GM12878 (cell line): ENCODE data around the gene TREML1. TPM values are rescaled to one million over a fixed set of nuclear protein-coding genes. Genes with fewer than 3 reads are reported as not detected.

Experiments used
- ATAC-seq: fragments of 200-7000 bp; cut with Tn5 transposase; 3 replicates; pipeline ENCODE4 v1.9.1; 2020; ENCODE audit warnings: mild to moderate bottlenecking, moderate library complexity
- BruUV-seq: library from RNA; stranded (reverse); fragments of 400-500 nt; replicated peaks from 2 replicates; lab custom pipeline; 2021; lab: Mats Ljungman, UMichigan
- CTCF ChIA-PET: fragments of 300-600 bp; sonication (Branson Sonifier 250); formaldehyde crosslinking; extraction: SDS; loops from one replicate; lab custom pipeline; 2021; ENCODE audit warnings: inconsistent platforms; lab: Yijun Ruan, JAX
- POLR2A ChIA-PET: fragments of 350-600 bp; formaldehyde crosslinking; extraction: SDS; loops from one replicate; lab custom pipeline; 2021; ENCODE audit warnings: inconsistent platforms; lab: Charles Lee
- RAD21 ChIA-PET: fragments of 300-600 bp; sonication (Branson Sonifier 250); formaldehyde crosslinking; loops from one replicate; lab custom pipeline; 2023; ENCODE audit warnings: antibody characterized with exemption; ENCODE audit not compliant: unreplicated experiment; lab: Charles Lee
- SMC1A ChIA-PET: fragments of 300-600 bp; sonication (Branson Sonifier 250); formaldehyde crosslinking; loops from one replicate; lab custom pipeline; 2023; ENCODE audit not compliant: unreplicated experiment, uncharacterized antibody; lab: Charles Lee
- DNase-seq: peaks from one replicate; pipeline ENCODE4 v3.0.0-alpha.2; 2011; ENCODE audit warnings: low read depth, low spot score
- FAIRE-seq: peaks from 3 replicates; lab custom pipeline; 2011; peaks lifted over from hg19 to GRCh38; lab: Jason Lieb, UNC
- H2AFZ ChIP-seq: 2 replicates; pipeline ENCODE4 v1.6.0; 2011; ENCODE audit warnings: low read depth, low read length, control low read depth; ENCODE audit not compliant: control insufficient read depth
- H3K27ac ChIP-seq: 2 replicates; pipeline ENCODE4 v1.5.1; 2011; ENCODE audit warnings: control low read depth; ENCODE audit not compliant: control insufficient read depth, insufficient read depth
- H3K27me3 ChIP-seq, 2 experiments: replicated peaks in 1 of 2; 2 replicates each; pipeline versions ENCODE4 v1.6.0 to v1.6.1; 2011; ENCODE audit warnings: low read length in 1 of 2; ENCODE audit not compliant: control insufficient read depth in 2 of 2, insufficient read depth in 2 of 2
- H3K36me3 ChIP-seq, 2 experiments: 2 replicates each; pipeline ENCODE4 v1.5.1; 2011; ENCODE audit warnings: low read length in 1 of 2; ENCODE audit not compliant: control insufficient read depth in 2 of 2, insufficient read depth in 2 of 2
- H3K4me1 ChIP-seq: 2 replicates; pipeline ENCODE4 v1.6.1; 2011; ENCODE audit warnings: mild to moderate bottlenecking, low read length, moderate library complexity, mixed read lengths; ENCODE audit not compliant: control insufficient read depth, insufficient read depth
- H3K4me2 ChIP-seq: 2 replicates; pipeline ENCODE4 v1.6.0; 2011; ENCODE audit warnings: control low read depth; ENCODE audit not compliant: control insufficient read depth, insufficient read depth
- H3K4me3 ChIP-seq: fragments of 200-600 bp; sonication (generic); 2 replicates; pipeline ENCODE4 v1.5.1; 2016
- H3K79me2 ChIP-seq: 2 replicates; pipeline ENCODE4 v1.6.0; 2011; ENCODE audit warnings: low read length; ENCODE audit not compliant: control insufficient read depth, insufficient read depth
- H3K9ac ChIP-seq: 2 replicates; pipeline ENCODE4 v1.8.0; 2011; ENCODE audit warnings: low read length, control low read depth, mixed read lengths; ENCODE audit not compliant: control insufficient read depth, insufficient read depth
- H3K9me3 ChIP-seq: replicated peaks from 3 replicates; pipeline ENCODE4 v1.5.1; 2011; ENCODE audit warnings: mild to moderate bottlenecking, low read length; ENCODE audit not compliant: control insufficient read depth, insufficient read depth
- H4K20me1 ChIP-seq: 2 replicates; pipeline ENCODE4 v1.6.0; 2011; ENCODE audit not compliant: control insufficient read depth, insufficient read depth
- BCL11A ChIP-seq: IDR thresholded peaks from 2 replicates; pipeline ENCODE4 v1.6.1; 2011; ENCODE audit warnings: low read depth, low read length
- CBX5 ChIP-seq: sonication (generic); IDR thresholded peaks from 2 replicates; pipeline ENCODE4 v1.6.1; 2016; ENCODE audit warnings: low read depth, moderate library complexity, mild to moderate bottlenecking, inconsistent platforms
- CHD2 ChIP-seq: IDR thresholded peaks from 2 replicates; pipeline ENCODE4 v1.6.1; 2011; ENCODE audit warnings: low read depth, low read length, improper control_type of control experiment, borderline replicate concordance
- E2F4 ChIP-seq: IDR thresholded peaks from 2 replicates; pipeline ENCODE4 v1.6.1; 2012; ENCODE audit warnings: low read depth, low read length, improper control_type of control experiment
- EP300 ChIP-seq, 2 experiments: fragments of 150-350 bp in 1 of 2; IDR thresholded peaks; 2 replicates each; pipeline ENCODE4 v1.6.1; 2011 to 2012; ENCODE audit warnings: low read depth in 2 of 2, low read length in 2 of 2, borderline replicate concordance in 1 of 2, improper control_type of control experiment in 1 of 2, inconsistent platforms in 1 of 2; ENCODE audit not compliant: control insufficient read depth in 1 of 2
- FOXK2 ChIP-seq: fragments of 450-650 bp; IDR thresholded peaks from 2 replicates; pipeline ENCODE4 v1.6.1; 2017; ENCODE audit warnings: mild to moderate bottlenecking, moderate library complexity
- IKZF1 ChIP-seq: fragments of 450-650 bp; conservative IDR thresholded peaks from 2 replicates; pipeline ENCODE4 v1.6.1; 2017; ENCODE audit warnings: antibody characterized with exemption, mild to moderate bottlenecking
- TAF1 ChIP-seq: IDR thresholded peaks from 2 replicates; pipeline ENCODE4 v1.6.1; 2011; ENCODE audit warnings: mild to moderate bottlenecking, low read depth, low read length, borderline replicate concordance
- ZZZ3 ChIP-seq: IDR thresholded peaks from 2 replicates; pipeline ENCODE4 v1.6.1; 2011; ENCODE audit warnings: low read depth; ENCODE audit not compliant: control insufficient read depth, insufficient read length
- WGBS: methylation state at CpG from one replicate; pipeline ENCODE4 v1.1.6; 2016; ENCODE audit warnings: low lambda C conversion rate; ENCODE audit not compliant: insufficient replicate concordance, insufficient coverage; ENCODE audit errors: missing lambda C conversion rate; 5-methylcytosine and 5-hydroxymethylcytosine counted together
- in situ Hi-C: fragments of 300-500 bp; cut with MboI; formaldehyde crosslinking; loops from 9 replicates; pipeline ENCODE4 v1.14.3; 2018; ENCODE audit warnings: mixed read lengths
- intact Hi-C: fragments of 100-400 bp; cut with micrococcal nuclease; formaldehyde crosslinking; loops from one replicate; pipeline ENCODE4 v1.14.2; 2022; ENCODE audit not compliant: unreplicated experiment
- polyA plus RNA-seq, 11 experiments: library from polyadenylated mRNA; depleted of rRNA in 4 of 11; unstranded in 6 of 11; stranded (reverse) in 5 of 11; fragments of >200 nt; fragmentation: Nextera tagmentation in 4 of 11; fragmentation: Illumina TruSeq in 1 of 11; extraction: Ambion mirVana in 4 of 11; extraction: Trizol in 1 of 11; gene quantifications; 1 replicate in 1 of 11; 2 replicates in 10 of 11; pipeline versions ENCODE4 v1.2.1 to v1.2.3, GENCODE V29; 2011 to 2016; ENCODE audit warnings: inconsistent platforms in 2 of 11, missing spikeins in 2 of 11, low read depth in 1 of 11
- total RNA-seq, 4 experiments: library from RNA; depleted of rRNA in 3 of 4; stranded (reverse); fragments of >200 nt in 3 of 4; fragmentation: Illumina TruSeq in 1 of 4; extraction: Trizol in 1 of 4; gene quantifications; 2 replicates each; pipeline versions ENCODE4 v1.2.1 to v1.2.3, GENCODE V29; 2013 to 2021
- TF ChIP-seq, protein P1 (sequence below): IDR thresholded peaks from 2 replicates; pipeline ENCODE4 v1.6.1; 2012; ENCODE audit warnings: low read length, inconsistent platforms

Gene TREML1
- total and polyA plus RNA-seq, 10 of the 15 experiments (the other 5 are each of a cell fraction or from before 2014, with no cell fraction given) = 0.21 TPM; not detected in 9

DNA sequence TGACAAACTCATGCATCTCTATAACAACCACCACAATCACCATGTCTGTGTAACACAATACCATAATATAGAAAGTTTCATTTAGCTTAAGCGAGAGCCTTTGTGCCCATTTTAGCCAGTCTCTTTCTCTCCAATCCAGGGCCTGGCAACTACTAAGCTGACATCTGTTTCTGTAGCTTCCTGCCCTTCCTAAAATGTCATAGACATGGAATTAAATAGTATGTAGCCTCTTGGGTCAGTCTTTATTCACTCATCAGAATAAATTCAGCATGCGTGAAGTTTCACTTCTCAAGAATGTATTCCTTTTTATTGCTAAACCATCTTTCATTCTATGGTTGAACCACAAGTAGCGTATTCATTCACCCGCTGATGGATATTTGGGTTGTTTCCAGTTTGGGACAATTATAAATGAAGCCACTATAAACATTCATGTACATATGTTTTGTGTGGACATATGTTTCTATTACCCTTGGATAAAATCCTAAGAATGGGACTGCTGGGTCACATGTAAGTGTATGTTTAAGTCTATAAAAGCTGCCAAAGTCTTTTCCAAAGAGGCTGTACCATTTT lies 10.5 kb upstream of the TREML1 start:
- H3K36me3 ChIP-seq = no peaks in the 10 kb centered on the region
- ChIA-PET SMC1A (interaction anchor here (1.2 kb wide), 1 partner anchor 73 kb away, joined by 3 read pairs; no protein-coding TSS in a partner anchor), RAD21 (no interaction called here), CTCF (interaction anchor here (1.4 kb wide), 1 partner anchor 18 kb away, joined by 5 read pairs; no protein-coding TSS in a partner anchor), POLR2A (no interaction called here)
- in situ Hi-C loops = no loop called here
- no TSS peak for BruUV-seq
- H4K20me1 ChIP-seq = no peaks in the 10 kb centered on the region
- 36% methylated on average over 4 of the region's 4 CpGs for WGBS
- intact Hi-C loops = no loop called here
- H3K79me2 ChIP-seq = no peaks in the 10 kb centered on the region
- no peaks in the 10 kb centered on the region for H3K4me1 ChIP-seq
- H3K9me3 ChIP-seq = no peaks in the 10 kb centered on the region
- H3K27ac ChIP-seq = no peak overlapping the region
- H2AFZ ChIP-seq = no peak overlapping the region
- H3K9ac ChIP-seq = no peak overlapping the region
- H3K4me3 ChIP-seq = no peak overlapping the region
- no peak for DNase-seq
- H3K27me3 ChIP-seq = peaks cover 0 to 2% of the 10 kb centered on the region in 2 experiments; a peak in 1 of 4 replicates
- no peak for TF ChIP-seq EP300 (IDR thresholded peaks at IDR 0.05; ENCODE audit: borderline replicate concordance in 1 of 2, control insufficient read depth in 1 of 2, low read depth in 2 of 2, low read length in 2 of 2)
- TF ChIP-seq, all 136 proteins: peak for 0
- no peak for FAIRE-seq
- no peak overlapping the region for H3K4me2 ChIP-seq
- ATAC-seq = no peak

- TF ChIP-seq ZZZ3 (no peak), BCL11A (no peak), TAF1 (no peak), IKZF1 (no peak), FOXK2 (no peak), E2F4 (no peak), CBX5 (no peak), CHD2 (no peak)
- TF ChIP-seq, protein P1, sequence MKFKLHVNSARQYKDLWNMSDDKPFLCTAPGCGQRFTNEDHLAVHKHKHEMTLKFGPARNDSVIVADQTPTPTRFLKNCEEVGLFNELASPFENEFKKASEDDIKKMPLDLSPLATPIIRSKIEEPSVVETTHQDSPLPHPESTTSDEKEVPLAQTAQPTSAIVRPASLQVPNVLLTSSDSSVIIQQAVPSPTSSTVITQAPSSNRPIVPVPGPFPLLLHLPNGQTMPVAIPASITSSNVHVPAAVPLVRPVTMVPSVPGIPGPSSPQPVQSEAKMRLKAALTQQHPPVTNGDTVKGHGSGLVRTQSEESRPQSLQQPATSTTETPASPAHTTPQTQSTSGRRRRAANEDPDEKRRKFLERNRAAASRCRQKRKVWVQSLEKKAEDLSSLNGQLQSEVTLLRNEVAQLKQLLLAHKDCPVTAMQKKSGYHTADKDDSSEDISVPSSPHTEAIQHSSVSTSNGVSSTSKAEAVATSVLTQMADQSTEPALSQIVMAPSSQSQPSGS = no peak
- no peak for ATAC-seq
- H3K79me2 ChIP-seq = no peaks in the 10 kb centered on the region
- ChIA-PET CTCF (no interaction called here), POLR2A (no interaction called here), RAD21 (no interaction called here), SMC1A (no interaction called here)
- H3K27me3 ChIP-seq = peaks cover 0 to 2% of the 10 kb centered on the region in 2 experiments; a peak in 1 of 4 replicates
- H3K27ac ChIP-seq = no peak overlapping the region
- no peaks in the 10 kb centered on the region for H3K9me3 ChIP-seq
- no peak overlapping the region for H2AFZ ChIP-seq
- intact Hi-C loops (no loop called here), in situ Hi-C loops (no loop called here)
- no peaks in the 10 kb centered on the region for H3K36me3 ChIP-seq
- no peaks in the 10 kb centered on the region for H4K20me1 ChIP-seq
- no peaks in the 10 kb centered on the region for H3K4me1 ChIP-seq
- BruUV-seq = no TSS peak
- DNase-seq = no peak
- H3K9ac ChIP-seq = no peak overlapping the region
- no peak overlapping the region for H3K4me3 ChIP-seq
- no peak for FAIRE-seq
- no peak overlapping the region for H3K4me2 ChIP-seq
- WGBS = 0% methylated on average over 1 of the region's 1 CpG
Measured at GRCh38 chr6:41163419-41163717, 9.2 kb upstream of the TREML1 start.
